ENCODE measurements around the gene LIN9. TPM values are rescaled to one million over a fixed set of nuclear protein-coding genes. Genes with fewer than 3 reads are reported as not detected.

LIN9 gene
- total and polyA plus RNA-seq, 2 of the 8 experiments (the other 6 are each of a cell fraction or from before 2014, with no cell fraction given) = 5.6 to 12.6 TPM

DNA sequence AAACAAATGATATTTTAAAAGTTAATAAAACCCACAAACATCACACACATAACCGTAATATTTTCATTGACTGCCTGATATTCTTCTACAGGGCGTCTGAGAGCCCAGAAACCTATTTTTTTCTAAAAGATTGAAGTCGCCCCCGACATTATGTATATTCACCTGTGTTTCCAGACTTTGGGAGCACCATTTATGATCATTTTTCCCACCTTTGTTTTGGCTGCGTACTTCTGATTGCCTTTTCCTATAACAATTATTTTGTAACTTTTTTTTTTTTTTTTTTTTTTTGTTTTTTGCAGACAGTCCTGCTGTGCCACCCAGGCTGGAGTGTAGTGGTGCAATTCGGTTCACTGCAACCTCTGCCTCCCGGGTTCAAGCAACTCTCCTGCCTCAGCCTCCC is 121.6 kb downstream of the LIN9 start (continued):
- TF ChIP-seq RAD21 (IDR thresholded peaks at IDR 0.05 in 1 of 2, conservative IDR thresholded peaks at IDR 0.05 in 1 of 2; ENCODE audit: low read depth in 2 of 2, low read length in 2 of 2) = no peak

Data from H1 (cell line).